ENCODE data around the gene MEGF11. TPM values are rescaled to one million over a fixed set of nuclear protein-coding genes. Genes with fewer than 3 reads are reported as not detected.
A peak's percentile ranks its signal among the peaks of the same experiment; 100 is the strongest.

MEGF11 gene
- total RNA-seq, 2 donors from 2014 or later: not detected

- Histone ChIP-seq H3K36me3 (replicated peaks in 1 of 2; ENCODE audit: insufficient read depth in 1 of 2, low read depth in 2 of 2) (no peaks in the 10 kb centered on the region), H3K4me1 (peaks cover 20% of the 10 kb centered on the region), H3K27ac (no peak overlapping the region), H3K9me3 (no peaks in the 10 kb centered on the region), H3K4me3 (no peak overlapping the region), H3K27me3 (no peaks in the 10 kb centered on the region)
- intact Hi-C loops (cut with DNase I): no loop called here
- DNase-seq: peak in 3 of 4 donors; percentile 40 to 56 (median 43)
- WGBS, 2 donors: 71 to 77% methylated on average over 3 to 4 of the region's 4 CpGs
- no peak for TF ChIP-seq CTCF (IDR thresholded peaks at IDR 0.05)
- TF ChIP-seq POLR2A (IDR thresholded peaks at IDR 0.05): no peak
- ATAC-seq: peak; percentile 54
Measured at GRCh38 chr15:66131200-66131599, 122.3 kb downstream of the MEGF11 start.

- no peaks in the 10 kb centered on the region for H3K9me3 ChIP-seq
- DNase-seq (no peak), ATAC-seq (no peak)
- WGBS, 2 donors: 83 to 92% methylated on average over 3 of the region's 3 CpGs
- H3K36me3 ChIP-seq (replicated peaks in 1 of 2; ENCODE audit: insufficient read depth in 1 of 2, low read depth in 2 of 2): no peaks in the 10 kb centered on the region
- TF ChIP-seq CTCF (IDR thresholded peaks at IDR 0.05) (no peak), POLR2A (IDR thresholded peaks at IDR 0.05) (no peak)
- peaks cover 20% of the 10 kb centered on the region for H3K4me1 ChIP-seq
- no peaks in the 10 kb centered on the region for H3K27me3 ChIP-seq
- intact Hi-C loops (cut with DNase I): no loop called here
- H3K27ac ChIP-seq: no peak overlapping the region
- H3K4me3 ChIP-seq: no peak overlapping the region
Measured at GRCh38 chr15:66130496-66131034, 123.0 kb downstream of the MEGF11 start.

- Histone ChIP-seq H3K27ac (no peak overlapping the region), H3K4me1 (peaks cover 20% of the 10 kb centered on the region), H3K36me3 (replicated peaks in 1 of 2; ENCODE audit: insufficient read depth in 1 of 2, low read depth in 2 of 2) (no peaks in the 10 kb centered on the region), H3K27me3 (no peaks in the 10 kb centered on the region), H3K4me3 (no peak overlapping the region), H3K9me3 (no peaks in the 10 kb centered on the region)
- intact Hi-C loops (cut with DNase I): no loop called here
- no peak for TF ChIP-seq CTCF (IDR thresholded peaks at IDR 0.05)
- no peak for TF ChIP-seq POLR2A (IDR thresholded peaks at IDR 0.05)
- no peak for DNase-seq
- WGBS, 2 donors: 58 to 66% methylated on average over 7 of the region's 7 CpGs
- peak; percentile 47 for ATAC-seq
Measured at GRCh38 chr15:66129586-66129985, 124.0 kb downstream of the MEGF11 start.

- ATAC-seq (no peak), DNase-seq (no peak)
- no peaks in the 10 kb centered on the region for H3K36me3 ChIP-seq (replicated peaks in 1 of 2; ENCODE audit: insufficient read depth in 1 of 2, low read depth in 2 of 2)
- no peaks in the 10 kb centered on the region for H3K9me3 ChIP-seq
- H3K27ac ChIP-seq: no peak overlapping the region
- 76 to 84% methylated on average over 8 of the region's 8 CpGs for WGBS, 2 donors
- peaks cover 20% of the 10 kb centered on the region for H3K4me1 ChIP-seq
- no peak for TF ChIP-seq CTCF (IDR thresholded peaks at IDR 0.05)
- no peak for TF ChIP-seq POLR2A (IDR thresholded peaks at IDR 0.05)
- intact Hi-C loops (cut with DNase I): no loop called here
- no peak overlapping the region for H3K4me3 ChIP-seq
- no peaks in the 10 kb centered on the region for H3K27me3 ChIP-seq
Measured at GRCh38 chr15:66128116-66128680, 125.4 kb downstream of the MEGF11 start.

GRCh38 chr15:66126456-66126855, 127.1 kb downstream of the MEGF11 start:
- ATAC-seq (no peak), DNase-seq (no peak)
- TF ChIP-seq POLR2A (IDR thresholded peaks at IDR 0.05) (no peak), CTCF (IDR thresholded peaks at IDR 0.05) (no peak)
- H3K9me3 ChIP-seq: no peaks in the 10 kb centered on the region
- H3K27ac ChIP-seq: no peak overlapping the region
- 74 to 75% methylated on average over 5 of the region's 5 CpGs for WGBS, 2 donors
- peaks cover 20% of the 10 kb centered on the region for H3K4me1 ChIP-seq
- H3K4me3 ChIP-seq: no peak overlapping the region
- H3K36me3 ChIP-seq (replicated peaks in 1 of 2; ENCODE audit: insufficient read depth in 1 of 2, low read depth in 2 of 2): no peaks in the 10 kb centered on the region
- intact Hi-C loops (cut with DNase I): no loop called here
- no peaks in the 10 kb centered on the region for H3K27me3 ChIP-seq
